ENCODE results near the gene RACGAP1. TPM values are rescaled to one million over a fixed set of nuclear protein-coding genes. Genes with fewer than 3 reads are reported as not detected.
A peak's percentile ranks its signal among the peaks of the same experiment; 100 is the strongest.

Gene RACGAP1
- total RNA-seq, 1 donor from 2014 or later: 15.0 TPM

DNA sequence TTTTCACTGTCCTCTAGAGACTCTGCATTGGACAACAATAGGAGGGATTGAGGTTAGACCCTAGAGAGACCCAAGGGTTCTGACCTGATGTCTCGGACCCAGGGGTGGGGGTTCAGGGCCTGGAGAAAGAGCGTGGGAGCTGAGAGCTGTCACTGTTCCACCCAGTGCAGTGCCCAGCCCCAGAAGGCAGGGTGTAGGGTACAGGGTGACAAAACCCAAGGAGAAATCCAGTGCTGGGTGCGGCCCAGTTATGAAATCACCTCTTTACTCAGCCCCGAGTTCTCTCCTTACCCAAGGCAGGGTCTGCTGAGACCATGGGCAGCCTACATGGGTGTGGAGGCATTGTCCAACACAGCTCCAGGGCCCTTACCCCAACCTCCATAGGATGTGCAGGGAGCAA is 72.1 kb downstream of the RACGAP1 start:
- intact Hi-C loops (cut with DNase I): no loop called here
- ATAC-seq (no peak), DNase-seq (ENCODE audit: low spot score) (no peak)

DNA sequence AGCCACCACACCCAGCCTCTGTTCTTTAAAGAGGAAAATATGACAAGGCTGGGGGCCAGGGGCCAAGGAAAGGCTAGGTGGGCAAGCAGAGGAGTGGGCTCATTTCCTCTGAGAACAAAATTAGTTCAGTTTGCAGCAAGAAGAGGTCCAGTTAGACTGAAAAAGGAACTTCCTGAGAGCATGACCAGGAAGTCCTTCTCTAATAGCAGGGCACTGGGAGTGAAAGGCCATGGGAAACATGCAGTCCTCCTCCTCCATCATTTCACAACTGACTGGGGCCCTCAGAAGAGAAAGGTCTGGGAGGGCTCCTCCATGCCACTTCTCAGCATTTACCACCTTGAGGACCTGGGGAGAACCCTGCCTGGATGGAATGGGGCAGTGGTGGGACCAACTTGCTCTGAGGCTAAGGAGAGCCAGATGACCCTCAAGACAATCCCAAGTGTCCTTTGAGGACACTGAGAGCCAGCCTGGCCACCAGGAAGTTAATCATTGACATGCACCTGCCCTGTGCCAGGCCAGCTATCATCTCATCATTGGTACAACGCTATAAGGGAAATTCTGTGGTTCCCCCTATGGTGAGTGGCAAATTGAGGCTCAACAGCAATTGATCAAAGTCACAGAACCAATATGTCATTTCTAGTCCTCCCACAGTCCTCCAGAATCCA is 72.8 kb downstream of the RACGAP1 start:
- no peak for ATAC-seq
- intact Hi-C loops (cut with DNase I): no loop called here

DNA sequence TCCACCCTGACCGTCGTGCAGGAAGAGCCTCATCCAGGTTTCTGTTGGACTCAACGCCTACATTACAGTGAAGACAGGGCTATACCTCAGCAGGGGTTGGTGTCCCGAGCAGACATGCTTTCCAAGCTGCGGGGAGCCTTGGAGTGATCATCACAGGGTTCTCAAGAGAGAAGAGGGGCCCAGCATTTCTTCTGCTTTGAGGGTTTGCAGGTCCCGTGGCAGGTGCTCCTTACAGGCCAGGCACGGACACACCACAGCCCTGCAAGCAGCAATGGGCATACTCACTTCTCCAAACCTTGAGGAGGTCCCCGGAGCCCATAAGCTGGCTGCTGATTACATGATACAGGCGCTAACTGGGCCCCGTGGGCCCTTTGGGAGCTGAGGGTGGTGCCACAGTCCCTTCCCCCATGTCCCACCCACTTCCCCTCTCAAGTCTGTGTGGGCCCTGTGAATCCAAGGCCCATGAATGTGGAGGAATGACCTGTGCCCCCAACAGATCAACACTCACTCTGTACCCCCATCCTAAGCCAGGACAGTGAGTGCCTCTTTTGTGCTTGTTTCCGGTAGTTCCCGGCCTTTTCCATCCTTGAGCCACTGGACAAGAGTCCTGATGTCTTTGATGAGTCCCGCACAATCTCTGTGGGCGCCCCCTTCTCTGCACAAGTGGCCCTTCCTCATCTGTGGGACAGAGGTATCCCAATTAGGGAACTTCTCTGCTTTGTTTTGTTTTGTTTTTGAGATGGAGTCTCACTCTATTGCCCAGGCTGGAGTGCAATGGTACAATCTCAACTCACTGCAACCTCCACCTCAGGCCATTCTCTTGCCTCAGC is 73.7 kb downstream of the RACGAP1 start:
- DNase-seq (ENCODE audit: low spot score) (no peak), ATAC-seq (no peak)
- intact Hi-C loops (cut with DNase I): no loop called here

More for the DNA sequence above, 72.8 kb downstream of the RACGAP1 start:
- no peak for DNase-seq (ENCODE audit: low spot score)

DNA sequence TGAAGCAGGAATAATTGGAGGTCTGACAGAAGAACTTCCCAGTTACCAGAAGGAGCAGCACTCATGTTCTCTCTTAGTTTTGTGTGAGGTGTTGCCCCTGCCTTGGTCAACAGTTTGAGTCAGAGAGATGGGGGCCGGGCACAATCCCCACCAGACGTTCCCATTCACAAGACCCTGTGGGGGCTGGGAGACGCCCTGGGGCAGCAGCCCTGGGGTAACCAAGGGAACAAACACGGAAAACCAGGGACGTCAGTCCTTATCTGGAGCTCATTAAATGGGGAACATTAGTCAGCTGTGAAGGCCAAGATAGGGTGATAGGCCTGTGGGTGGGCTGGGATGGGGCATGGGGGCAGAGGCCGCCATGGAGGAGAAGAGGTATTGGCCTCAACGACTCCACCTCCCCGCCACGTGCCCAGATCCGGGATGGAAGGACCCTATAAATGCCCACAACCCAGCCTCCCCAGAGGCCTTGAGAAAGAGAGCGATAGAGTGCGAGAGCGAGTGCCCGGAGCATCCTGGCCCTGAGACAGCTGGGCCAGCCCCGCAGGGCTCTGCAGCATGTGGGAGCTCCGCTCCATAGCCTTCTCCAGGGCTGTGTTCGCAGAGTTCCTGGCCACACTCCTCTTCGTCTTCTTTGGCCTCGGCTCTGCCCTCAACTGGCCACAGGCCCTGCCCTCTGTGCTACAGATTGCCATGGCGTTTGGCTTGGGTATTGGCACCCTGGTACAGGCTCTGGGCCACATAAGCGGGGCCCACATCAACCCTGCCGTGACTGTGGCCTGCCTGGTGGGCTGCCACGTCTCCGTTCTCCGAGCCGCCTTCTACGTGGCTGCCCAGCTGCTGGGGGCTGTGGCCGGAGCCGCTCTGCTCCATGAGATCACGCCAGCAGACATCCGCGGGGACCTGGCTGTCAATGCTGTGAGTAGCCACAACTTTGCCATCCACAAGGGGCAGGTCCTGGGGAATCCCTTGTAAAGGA is 74.7 kb downstream of the RACGAP1 start, which contains the start of gene AQP2:
AQP2 (plus strand) TSS at position 465 of the 979 bp plus-strand sequence; CDS start at position 559, 94 bp downstream.
- ATAC-seq (peak; percentile 31), DNase-seq (ENCODE audit: low spot score) (peak; percentile 45)
- intact Hi-C loops (cut with DNase I): no loop called here

DNA sequence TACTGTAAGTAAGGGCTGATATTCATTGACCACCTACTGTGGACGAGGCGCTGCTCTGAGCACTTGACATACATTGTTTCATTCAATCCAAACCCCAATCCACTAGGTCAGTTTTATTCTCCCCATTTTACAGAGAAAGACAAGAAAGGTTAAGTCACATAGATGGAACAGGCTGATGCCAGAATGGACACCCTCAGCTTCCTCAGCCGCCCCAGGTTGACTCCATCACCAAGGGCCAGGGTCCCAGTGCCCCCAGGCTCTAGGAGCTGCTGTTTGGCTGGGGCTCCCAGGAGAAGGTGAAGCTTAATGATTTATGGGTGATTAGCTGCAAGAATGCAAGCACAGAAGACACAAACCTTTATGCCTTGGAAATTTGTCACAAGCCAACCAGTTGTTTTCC is 75.4 kb downstream of the RACGAP1 start:
- ATAC-seq (no peak), DNase-seq (ENCODE audit: low spot score) (no peak)
- intact Hi-C loops (cut with DNase I): no loop called here

DNA sequence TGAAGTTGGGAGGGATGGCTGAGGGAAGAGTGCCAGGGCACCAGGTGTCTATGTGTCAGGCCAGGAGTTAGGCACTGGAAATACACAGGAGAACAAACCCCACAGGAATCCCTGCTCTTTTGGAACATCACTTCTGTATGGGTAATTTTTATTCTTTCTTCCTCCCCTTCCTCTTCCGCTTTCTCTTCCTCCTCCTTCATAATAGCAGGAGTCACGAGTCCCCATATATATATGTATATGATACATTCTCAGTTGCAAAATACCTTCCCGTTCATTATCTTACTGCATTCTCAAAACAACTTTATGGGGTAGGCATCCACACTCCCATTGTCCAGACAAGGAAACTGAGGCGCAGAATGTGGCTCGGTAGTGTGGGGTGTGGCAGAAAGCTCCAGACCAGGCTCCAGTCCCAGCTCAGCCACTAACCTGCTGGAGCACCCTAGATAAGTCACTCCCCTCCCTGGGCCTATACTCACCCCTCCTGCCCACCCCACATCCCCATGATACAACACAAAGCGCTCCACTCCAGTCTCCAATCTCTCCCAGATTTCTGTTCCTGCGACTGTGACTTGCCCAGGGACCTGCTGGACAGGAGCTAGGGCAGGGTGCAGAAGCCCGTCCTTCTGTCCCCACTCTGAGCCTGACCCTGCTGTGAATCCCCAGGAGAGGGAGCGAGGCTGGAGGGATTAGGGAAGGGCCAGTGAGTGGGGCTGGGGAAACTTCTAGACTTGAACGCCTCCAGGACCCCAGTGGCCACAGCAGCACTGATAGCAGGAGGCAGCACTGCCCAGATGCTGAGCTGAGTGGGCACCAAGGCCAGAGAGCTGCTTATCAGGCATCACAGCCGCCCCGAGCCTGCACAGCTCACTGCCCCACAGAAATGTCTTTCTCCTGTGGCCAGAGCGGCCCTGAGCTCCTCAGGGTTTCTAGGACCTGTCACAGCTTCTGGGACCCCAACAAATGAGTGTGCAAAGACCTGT is 76.1 kb downstream of the RACGAP1 start:
- intact Hi-C loops (cut with DNase I): no loop called here
- ATAC-seq (no peak), DNase-seq (ENCODE audit: low spot score) (peak; percentile 28)

DNA sequence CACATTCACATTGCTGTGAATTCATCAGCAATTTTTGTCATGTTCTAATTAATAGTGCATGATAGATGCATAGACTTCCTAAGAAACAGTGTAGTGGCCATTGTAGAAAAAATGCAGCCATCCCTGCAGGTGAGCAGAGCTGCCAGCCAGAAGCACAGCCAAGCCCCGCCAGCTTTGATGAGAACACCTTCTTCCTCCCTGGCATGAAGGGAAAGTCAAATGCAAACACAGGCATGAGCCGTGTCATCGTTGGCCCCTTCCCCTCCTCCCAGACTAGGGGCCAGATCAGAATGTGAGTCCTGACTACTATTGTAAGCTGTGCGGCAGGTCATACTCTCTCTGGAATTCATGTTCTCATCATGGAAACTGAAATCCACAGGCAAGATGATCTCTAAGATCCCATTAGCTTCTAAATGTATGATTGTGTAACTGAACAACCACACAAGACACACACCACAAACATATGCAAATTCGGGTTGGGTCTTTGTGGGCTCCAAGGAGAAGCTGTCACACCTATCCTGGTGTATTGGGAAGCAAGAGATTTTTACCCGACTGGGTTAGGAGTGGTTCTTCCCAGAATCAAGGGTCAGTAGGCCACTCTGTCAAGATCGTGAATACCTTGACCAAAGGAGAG is 77.6 kb downstream of the RACGAP1 start:
- ATAC-seq (no peak), DNase-seq (ENCODE audit: low spot score) (peak; percentile 27)
- intact Hi-C loops (cut with DNase I): no loop called here

DNA sequence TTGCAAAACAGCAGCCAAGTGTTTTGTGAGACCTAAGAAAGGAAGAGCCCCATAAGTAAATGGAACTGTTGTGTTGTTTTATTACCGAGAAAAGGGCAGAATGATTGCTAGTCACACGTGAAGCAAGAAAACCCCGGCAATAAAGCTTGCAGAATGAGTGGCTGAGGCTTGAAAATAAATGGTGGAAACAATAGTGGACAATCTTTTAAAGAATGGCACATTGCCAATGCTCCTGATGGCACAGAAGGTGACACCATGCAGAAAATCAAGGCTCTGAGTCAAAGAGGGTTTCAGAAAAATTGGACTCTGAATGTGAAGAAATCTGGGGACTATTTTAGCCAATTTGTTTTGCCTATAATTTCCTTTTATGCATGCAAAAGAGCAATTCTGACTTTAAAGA is 78.8 kb downstream of the RACGAP1 start:
- DNase-seq (ENCODE audit: low spot score) (no peak), ATAC-seq (no peak)
- intact Hi-C loops (cut with DNase I): no loop called here

DNA sequence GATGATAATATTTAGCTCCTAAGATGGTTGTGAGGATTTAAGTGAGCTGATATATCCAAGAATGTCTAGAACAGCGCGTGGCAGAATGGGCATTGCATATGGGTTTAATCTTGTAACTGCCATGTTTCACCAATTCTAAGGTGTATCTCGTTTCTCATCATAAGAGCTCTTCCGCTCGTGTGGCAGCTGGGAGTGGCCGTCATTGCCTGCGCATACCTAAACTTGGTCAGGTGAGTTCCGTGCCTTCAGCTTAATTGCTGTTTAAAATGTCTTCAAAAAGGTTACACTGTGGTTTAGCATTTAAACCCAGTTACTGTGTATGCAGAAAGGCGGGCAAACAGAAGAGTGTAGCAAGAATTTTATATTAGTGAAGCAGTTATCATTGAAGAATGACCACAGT is 79.2 kb downstream of the RACGAP1 start:
- ATAC-seq: no peak
- intact Hi-C loops (cut with DNase I): no loop called here
- peak; percentile 38 for DNase-seq (ENCODE audit: low spot score)

DNA sequence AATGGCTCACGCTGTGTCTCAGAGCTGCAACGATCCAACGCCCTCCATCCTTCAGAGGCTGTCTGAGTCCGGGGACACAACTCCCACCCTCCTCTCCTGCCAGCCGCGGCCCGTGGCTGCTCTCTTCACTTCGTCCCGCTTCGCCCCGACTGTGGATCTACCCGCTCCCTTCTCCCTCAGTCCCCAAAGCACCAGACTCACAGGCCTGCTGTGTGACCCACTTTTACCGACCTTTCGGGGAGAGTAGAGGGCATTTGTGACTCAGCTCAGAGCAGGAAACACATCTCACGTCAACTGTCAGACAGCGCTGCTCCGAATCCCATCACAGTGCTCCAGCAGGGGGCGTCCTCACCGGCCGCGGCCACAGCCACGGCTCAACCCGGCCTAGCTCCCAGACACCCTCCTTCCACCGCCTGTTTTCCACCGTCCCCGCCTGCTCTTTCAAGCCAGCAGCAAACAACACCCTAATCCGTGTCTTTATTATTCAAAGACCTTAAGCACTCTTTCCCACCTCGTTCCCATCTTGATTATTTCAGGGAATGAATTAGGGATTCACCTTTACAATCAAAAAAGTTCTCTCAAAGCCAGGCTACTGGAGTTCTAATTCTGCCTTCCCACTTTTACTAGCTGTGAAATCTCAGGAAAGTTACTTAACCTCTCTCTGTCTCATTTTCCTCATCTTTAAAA is 79.8 kb downstream of the RACGAP1 start:
- ATAC-seq (peak; percentile 95), DNase-seq (ENCODE audit: low spot score) (peak; percentile 92)
- intact Hi-C loops (cut with DNase I): no loop called here

DNA sequence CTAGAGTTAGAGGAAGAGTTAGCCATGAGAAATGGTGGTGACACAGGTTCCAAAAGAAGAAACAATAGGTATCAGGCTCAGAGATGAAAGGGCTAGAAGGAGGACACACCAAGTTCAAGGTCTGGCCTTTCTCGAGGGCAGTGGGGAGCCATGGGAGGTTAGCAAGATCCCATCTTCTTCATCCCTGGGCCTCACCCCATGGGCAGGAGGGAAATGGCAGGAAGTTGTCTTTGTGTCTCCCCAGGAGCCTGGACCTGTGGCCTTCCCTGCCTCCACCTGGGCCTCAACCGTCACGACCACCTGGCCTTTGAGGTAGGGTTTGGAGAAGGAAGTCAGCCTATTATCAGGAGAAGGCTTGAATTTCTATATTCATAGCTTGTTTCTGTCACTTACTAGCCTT is 80.6 kb downstream of the RACGAP1 start:
- intact Hi-C loops (cut with DNase I): no loop called here

DNA sequence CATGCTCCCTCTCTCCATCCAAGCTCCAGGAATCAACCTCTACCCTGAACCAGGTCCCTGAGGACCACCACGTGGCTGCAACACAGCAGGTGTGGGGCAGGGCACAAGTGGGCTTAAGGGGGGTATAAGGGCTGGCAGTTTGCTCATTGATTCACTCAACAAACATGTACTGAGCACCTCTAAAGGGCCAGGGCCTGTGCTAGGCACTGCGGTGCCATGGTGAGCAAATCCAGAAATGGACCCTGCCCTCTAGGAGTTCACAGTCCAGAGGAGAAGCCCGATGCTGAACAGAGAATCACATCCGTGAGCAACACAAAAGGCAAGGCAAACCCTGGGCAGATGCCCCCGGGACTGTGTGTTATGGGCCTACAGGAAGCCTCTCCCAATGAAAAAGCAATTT is 81.2 kb downstream of the RACGAP1 start:
- DNase-seq (ENCODE audit: low spot score) (no peak), ATAC-seq (no peak)
- intact Hi-C loops (cut with DNase I): no loop called here

More for the DNA sequence above, 80.6 kb downstream of the RACGAP1 start:
- ATAC-seq (no peak), DNase-seq (ENCODE audit: low spot score) (no peak)

DNA sequence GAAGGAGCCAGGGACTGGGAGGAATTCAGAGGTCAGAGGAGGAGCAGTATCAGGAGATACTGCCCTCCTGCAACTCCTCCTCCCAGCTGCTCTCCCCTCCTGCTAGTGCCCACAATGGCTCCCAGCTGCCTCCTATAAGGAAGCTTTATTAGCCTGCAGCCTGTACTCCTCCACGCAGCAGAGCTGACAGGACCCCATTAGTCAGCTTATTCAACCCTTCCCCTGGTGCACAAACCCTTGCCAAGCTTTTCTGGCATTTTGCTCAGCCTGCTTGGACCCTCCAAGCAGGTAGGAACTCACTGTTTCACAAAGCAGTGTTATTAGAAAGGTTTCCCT is 81.7 kb downstream of the RACGAP1 start:
- intact Hi-C loops (cut with DNase I): no loop called here
- no peak for ATAC-seq
- no peak for DNase-seq (ENCODE audit: low spot score)

DNA sequence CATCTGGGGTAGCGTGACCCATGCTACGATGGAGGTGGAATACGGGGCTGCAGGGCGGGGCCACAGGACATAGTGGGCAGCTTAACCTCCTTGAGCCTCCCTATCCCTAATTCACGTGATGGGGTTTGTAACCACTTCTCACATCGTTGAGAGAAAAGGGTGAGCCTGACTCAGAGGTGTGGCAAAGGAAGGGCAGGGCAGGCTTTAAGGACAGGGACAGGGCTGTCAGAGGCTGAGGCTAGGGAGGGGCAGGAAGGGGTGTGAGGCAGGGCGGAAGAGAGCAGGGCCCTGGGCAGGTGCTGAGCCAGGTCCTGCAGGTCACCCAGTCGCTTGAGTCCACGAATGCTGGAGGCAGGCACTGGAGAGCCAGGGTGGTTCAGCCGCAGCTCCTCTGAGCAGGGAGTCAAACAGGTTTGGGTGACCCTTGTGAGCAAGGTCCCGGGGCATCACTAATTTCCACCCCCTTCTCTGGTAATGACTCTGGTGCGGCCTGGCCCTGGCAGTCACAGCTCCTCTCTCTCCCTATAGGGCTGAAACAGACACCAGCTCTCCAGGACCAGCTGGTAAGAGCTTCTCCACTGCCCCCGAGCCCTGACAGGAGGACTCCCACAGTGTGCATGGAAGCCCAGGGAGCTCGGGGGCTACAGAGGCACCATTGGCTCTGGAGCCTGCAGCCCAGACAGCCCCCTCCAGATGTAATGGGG is 82.2 kb downstream of the RACGAP1 start:
- intact Hi-C loops (cut with DNase I): no loop called here

DNA sequence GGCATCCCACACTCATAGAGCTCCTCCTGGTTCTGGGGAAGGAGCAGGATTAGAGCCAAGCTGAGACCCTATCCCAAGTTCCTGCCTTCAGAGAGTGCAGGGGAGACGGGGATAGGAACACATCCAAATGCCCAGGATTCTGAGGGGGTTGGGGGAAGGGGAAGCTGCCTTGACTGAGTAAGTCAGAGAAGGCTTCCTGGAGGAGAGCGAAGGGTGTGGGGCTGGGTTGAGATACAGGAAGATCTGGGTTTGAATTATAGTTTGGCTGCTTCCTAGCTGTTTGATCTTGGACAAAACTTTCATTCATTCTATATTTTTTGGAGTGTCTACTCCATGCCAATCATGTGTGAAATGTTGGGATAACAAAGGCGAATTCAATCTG is 82.8 kb downstream of the RACGAP1 start:
- ATAC-seq (no peak), DNase-seq (ENCODE audit: low spot score) (no peak)
- intact Hi-C loops (cut with DNase I): no loop called here

More for the DNA sequence above, 82.2 kb downstream of the RACGAP1 start:
- ATAC-seq: no peak
- peak; percentile 30 for DNase-seq (ENCODE audit: low spot score)

DNA sequence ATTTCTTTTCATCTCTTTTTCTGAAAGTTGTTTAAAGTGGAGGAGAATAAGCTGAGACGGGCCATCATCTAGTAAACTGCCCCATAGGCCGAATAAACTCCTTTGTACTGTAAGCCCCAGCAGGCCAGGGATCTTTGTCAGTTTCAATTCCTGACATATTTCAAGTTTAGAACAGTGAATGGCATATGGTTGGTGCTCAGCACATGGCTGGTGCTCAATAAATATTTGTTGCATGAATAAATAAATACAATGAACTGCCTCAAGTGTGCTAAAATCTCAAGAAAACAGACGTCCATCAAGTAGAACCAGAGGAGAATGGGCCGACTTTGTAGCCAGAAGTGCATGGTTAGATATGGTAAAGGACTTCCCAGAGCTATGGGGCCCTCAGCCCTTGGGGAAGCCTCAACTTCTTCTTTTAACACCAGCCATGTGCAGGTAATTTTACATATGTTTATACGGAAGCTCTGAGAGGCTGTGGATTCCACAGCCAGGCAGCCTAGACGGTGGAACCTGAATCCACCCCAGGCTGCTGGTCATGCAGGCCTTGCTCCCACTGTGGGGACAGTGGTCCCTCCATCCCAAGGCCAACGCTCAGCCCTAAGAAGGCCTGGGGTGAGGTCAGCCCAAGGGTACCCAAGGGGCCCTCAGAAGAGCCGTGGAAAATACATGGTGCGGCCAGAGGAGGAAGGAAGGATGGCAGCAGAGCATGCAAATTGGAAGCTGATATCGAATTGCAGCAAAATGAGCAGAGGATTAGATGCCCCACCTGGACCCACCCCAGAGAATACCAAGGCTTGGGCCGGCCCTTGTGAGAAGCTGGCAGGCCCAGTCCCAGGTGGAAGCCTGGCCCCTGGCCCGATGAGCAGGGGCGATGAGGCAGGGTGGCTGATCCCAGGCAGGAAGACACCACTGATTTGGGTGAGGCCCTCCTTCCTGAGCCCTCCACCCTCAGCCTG is 83.5 kb downstream of the RACGAP1 start:
- ATAC-seq (no peak), DNase-seq (ENCODE audit: low spot score) (no peak)
- intact Hi-C loops (cut with DNase I): no loop called here

Data from sciatic nerve (tissue), 2 donors.